Lung (tissue), 12 donors: ENCODE data around the gene EME1. TPM values are rescaled to one million over a fixed set of nuclear protein-coding genes. Genes with fewer than 3 reads are reported as not detected.
"Not testable (repeated sequence)": the region's sequence is repeated elsewhere in the genome, so short reads cannot be mapped to it uniquely, and the experiment has no call there.

Source experiments
- ATAC-seq: fragments of 200-7000 bp; cut with Tn5 transposase; one replicate; pipeline ENCODE4 v1.9.1; 2020; ENCODE audit warnings: moderate number of reproducible peaks; ENCODE audit not compliant: insufficient read depth, low FRiP score
- DNase-seq, 3 donors: peaks; one replicate each; pipeline ENCODE4 v3.0.0-alpha.2; 2013 to 2017
- H3K27ac ChIP-seq, 2 donors: one replicate each; pipeline ENCODE4 v1.5.1; 2013; ENCODE audit warnings: mild to moderate bottlenecking in 2 of 2, moderate library complexity in 2 of 2, control low read depth in 1 of 2, inconsistent platforms in 1 of 2, low read depth in 1 of 2, low read length in 1 of 2
- H3K27me3 ChIP-seq, 3 donors: one replicate each; pipeline ENCODE4 v1.5.1; 2013; ENCODE audit warnings: low read length in 2 of 3; ENCODE audit not compliant: control insufficient read depth in 3 of 3, insufficient read depth in 3 of 3
- H3K36me3 ChIP-seq, 4 donors: one replicate each; pipeline ENCODE4 v1.5.1; 2013; ENCODE audit warnings: low read length in 4 of 4, mild to moderate bottlenecking in 1 of 4, moderate library complexity in 1 of 4; ENCODE audit not compliant: control insufficient read depth in 4 of 4, insufficient read depth in 4 of 4
- H3K4me1 ChIP-seq, 5 donors: one replicate each; pipeline ENCODE4 v1.5.1; 2013; ENCODE audit warnings: low read length in 5 of 5, mild to moderate bottlenecking in 2 of 5, moderate library complexity in 1 of 5; ENCODE audit not compliant: control insufficient read depth in 5 of 5, insufficient read depth in 5 of 5
- H3K4me3 ChIP-seq: one replicate; pipeline ENCODE4 v1.5.1; 2013; ENCODE audit warnings: mild to moderate bottlenecking, control low read depth, moderate library complexity
- H3K9ac ChIP-seq, 2 donors: one replicate each; pipeline ENCODE4 v1.5.1; 2013; ENCODE audit warnings: low read length in 2 of 2, control low read depth in 1 of 2; ENCODE audit not compliant: insufficient read depth in 1 of 2
- H3K9me3 ChIP-seq, 4 donors: one replicate each; pipeline ENCODE4 v1.5.1; 2013; ENCODE audit warnings: low read length in 3 of 4, mild to moderate bottlenecking in 1 of 4, moderate library complexity in 1 of 4; ENCODE audit not compliant: control insufficient read depth in 4 of 4, insufficient read depth in 3 of 4
- WGBS, 2 donors: extraction: QIAGEN DNeasy Blood & Tissue Kit; methylation state at CpG; one replicate each; pipeline ENCODE4 v1.1.7; 2013; 5-methylcytosine and 5-hydroxymethylcytosine counted together
- polyA plus RNA-seq, 2 donors: library from polyadenylated mRNA; stranded (reverse); fragments of 200-250 nt; gene quantifications; one replicate each; pipeline ENCODE4 v1.2.1, GENCODE V29; 2013
- total RNA-seq, 2 donors: library from RNA; depleted of rRNA in 1 of 2; stranded (reverse); fragments of >200 nt in 1 of 2; gene quantifications; one replicate each; pipeline ENCODE4 v1.2.1, GENCODE V29; 2014 to 2021
- TF ChIP-seq, protein P1 (sequence below): IDR thresholded peaks from 2 replicates; pipeline ENCODE4 v1.5.1; 2012; ENCODE audit warnings: mild to moderate bottlenecking; ENCODE audit errors: control extremely low read depth, extremely low read depth
- donor health status: control.
- donor health status: control.
- donor health status: Bipolar disorder and iron deficiency.
- donor health status: healthy.
- donor health status: DM: yes; HTN: yes; CAD: no.

EME1 gene
- total and polyA plus RNA-seq, 4 donors = 0.55 to 2.8 (median 1.8) TPM

DNA sequence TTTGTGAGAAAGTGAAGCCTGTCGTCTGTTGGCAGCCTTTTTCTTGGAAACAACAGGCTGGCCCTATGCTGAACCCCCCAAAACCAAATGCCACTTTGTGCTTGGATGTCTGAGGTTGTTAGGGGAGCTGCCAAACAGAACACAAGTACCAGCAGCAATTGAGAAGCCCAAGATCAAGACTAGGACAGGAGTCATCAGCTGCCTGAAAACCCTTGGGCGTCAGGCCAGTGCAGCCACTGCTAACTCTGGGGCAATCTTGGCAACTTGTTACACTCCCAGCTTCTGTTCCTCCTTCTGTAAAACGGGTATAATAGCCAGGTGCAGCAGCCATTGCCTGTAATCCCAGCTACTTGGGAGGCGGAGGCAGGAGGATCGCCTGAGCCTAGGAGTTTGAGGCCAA is 33.5 kb downstream of the EME1 start:
- whole genome bisulfite sequencing, 2 donors = 76 to 91% methylated on average over 5 of the region's 5 CpGs
- no peak for ATAC-seq

GRCh38 chr17:50407921-50408320 is 34.9 kb downstream of the EME1 start:
- ATAC-seq (no peak), DNase-seq (no peak)
- Histone ChIP-seq H3K9ac (no peak overlapping the region), H3K27ac (no peak overlapping the region), H3K4me1 (no peaks in the 10 kb centered on the region), H3K36me3 (no peaks in the 10 kb centered on the region), H3K9me3 (peaks cover 0 to 2% (median 0%) of the 10 kb centered on the region in 4 donors), H3K4me3 (no peak overlapping the region), H3K27me3 (no peaks in the 10 kb centered on the region)
- 64 to 71% methylated on average over 4 of the region's 4 CpGs for WGBS, 2 donors
- TF ChIP-seq, protein P1, sequence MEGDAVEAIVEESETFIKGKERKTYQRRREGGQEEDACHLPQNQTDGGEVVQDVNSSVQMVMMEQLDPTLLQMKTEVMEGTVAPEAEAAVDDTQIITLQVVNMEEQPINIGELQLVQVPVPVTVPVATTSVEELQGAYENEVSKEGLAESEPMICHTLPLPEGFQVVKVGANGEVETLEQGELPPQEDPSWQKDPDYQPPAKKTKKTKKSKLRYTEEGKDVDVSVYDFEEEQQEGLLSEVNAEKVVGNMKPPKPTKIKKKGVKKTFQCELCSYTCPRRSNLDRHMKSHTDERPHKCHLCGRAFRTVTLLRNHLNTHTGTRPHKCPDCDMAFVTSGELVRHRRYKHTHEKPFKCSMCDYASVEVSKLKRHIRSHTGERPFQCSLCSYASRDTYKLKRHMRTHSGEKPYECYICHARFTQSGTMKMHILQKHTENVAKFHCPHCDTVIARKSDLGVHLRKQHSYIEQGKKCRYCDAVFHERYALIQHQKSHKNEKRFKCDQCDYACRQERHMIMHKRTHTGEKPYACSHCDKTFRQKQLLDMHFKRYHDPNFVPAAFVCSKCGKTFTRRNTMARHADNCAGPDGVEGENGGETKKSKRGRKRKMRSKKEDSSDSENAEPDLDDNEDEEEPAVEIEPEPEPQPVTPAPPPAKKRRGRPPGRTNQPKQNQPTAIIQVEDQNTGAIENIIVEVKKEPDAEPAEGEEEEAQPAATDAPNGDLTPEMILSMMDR = no peak

More for the DNA sequence above, 33.5 kb downstream of the EME1 start:
- no peak overlapping the region for H3K27ac ChIP-seq
- no peaks in the 10 kb centered on the region for H3K27me3 ChIP-seq
- H3K36me3 ChIP-seq = no peaks in the 10 kb centered on the region
- no peaks in the 10 kb centered on the region for H3K4me1 ChIP-seq
- TF ChIP-seq, protein P1 = no peak
- peaks cover 0 to 2% (median 0%) of the 10 kb centered on the region in 4 donors for H3K9me3 ChIP-seq
- H3K9ac ChIP-seq = no peak overlapping the region
- no peak overlapping the region for H3K4me3 ChIP-seq
- no peak for DNase-seq

- DNase-seq = no peak
- no peak overlapping the region for H3K4me3 ChIP-seq
- no peak overlapping the region for H3K9ac ChIP-seq
- no peak overlapping the region for H3K27ac ChIP-seq
- no peaks in the 10 kb centered on the region for H3K27me3 ChIP-seq
- no peaks in the 10 kb centered on the region for H3K4me1 ChIP-seq
- WGBS, 2 donors = 82 to 85% methylated on average over 4 of the region's 4 CpGs
- ATAC-seq = no peak
- TF ChIP-seq, protein P1 = no peak
- H3K9me3 ChIP-seq = no peaks in the 10 kb centered on the region
- H3K36me3 ChIP-seq = no peaks in the 10 kb centered on the region
Measured at GRCh38 chr17:50412188-50412732, 39.2 kb downstream of the EME1 start.

GRCh38 chr17:50414808-50415207 is 41.8 kb downstream of the EME1 start:
- Histone ChIP-seq H3K9ac (no peak overlapping the region), H3K9me3 (no peaks in the 10 kb centered on the region), H3K4me3 (no peak overlapping the region), H3K4me1 (no peaks in the 10 kb centered on the region), H3K27me3 (no peaks in the 10 kb centered on the region), H3K36me3 (no peaks in the 10 kb centered on the region), H3K27ac (no peak overlapping the region)
- 77 to 83% methylated on average over 3 of the region's 3 CpGs for WGBS, 2 donors
- TF ChIP-seq, protein P1 = no peak
- ATAC-seq (no peak), DNase-seq (no peak)

DNA sequence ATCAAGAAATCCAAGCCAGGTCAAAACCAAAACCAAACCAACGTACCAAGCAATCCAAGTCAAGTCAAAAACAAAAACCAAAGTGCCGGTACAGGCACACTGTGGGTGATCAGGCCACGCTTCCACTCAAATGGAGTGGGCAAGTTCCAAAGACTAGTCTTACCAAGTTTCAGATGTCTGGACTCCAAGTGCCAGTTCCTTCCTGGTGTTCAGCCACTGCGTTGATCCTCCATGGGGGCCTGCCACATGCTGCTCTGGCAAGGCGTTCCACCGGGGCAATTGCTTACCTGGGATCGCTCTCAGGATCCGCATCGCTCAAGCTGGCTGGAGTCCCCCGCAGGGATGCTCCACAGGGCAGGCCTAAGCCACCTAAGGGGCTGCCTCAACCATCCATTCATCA is 46.5 kb downstream of the EME1 start:
- not testable (repeated sequence) for H3K27me3 ChIP-seq, H3K9me3 ChIP-seq, H3K36me3 ChIP-seq, ATAC-seq, DNase-seq, H3K27ac ChIP-seq, H3K4me3 ChIP-seq, H3K9ac ChIP-seq
- WGBS, 2 donors = 98% methylated on average over 10 of the region's 10 CpGs
- H3K4me1 ChIP-seq = peaks cover 0 to 17% (median 6%) of the 10 kb centered on the region in 5 donors
